ENCODE results near the gene C1QBP. TPM values are rescaled to one million over a fixed set of nuclear protein-coding genes. Genes with fewer than 3 reads are reported as not detected.

Gene C1QBP
- total RNA-seq, 4 donors from 2014 or later = 89.4 to 153 (median 119) TPM

GRCh38 chr17:5419959-5420653, 18.8 kb downstream of the C1QBP start, which contains the start of gene RPAIN:
TSS of gene RPAIN (plus strand) at chr17:5420182. CDS start at chr17:5420211, 29 bp downstream.
- TF ChIP-seq CTCF (IDR thresholded peaks at IDR 0.05) (no peak), POLR2A (IDR thresholded peaks at IDR 0.05) (no peak)
- H3K4me3 ChIP-seq (ENCODE audit: low read depth, poor library complexity, severe bottlenecking) = peak within 1 kb of the TSS; percentile 89
- intact Hi-C loops (cut with DNase I; ENCODE audit: low total_unique reads) = no loop called here
- DNase-seq (ENCODE audit: low spot score in 2 of 2) = peak; percentile 89 to 97
- WGBS, 2 donors = 0 to 1% methylated on average over 27 to 41 of the region's 41 CpGs

- intact Hi-C loops (cut with DNase I; ENCODE audit: low total_unique reads) = no loop called here
- TF ChIP-seq CTCF (IDR thresholded peaks at IDR 0.05) = no peak
- no peak for TF ChIP-seq POLR2A (IDR thresholded peaks at IDR 0.05)
- H3K4me3 ChIP-seq (ENCODE audit: low read depth, poor library complexity, severe bottlenecking) = peak within 1 kb of the TSS; percentile 89
- peak; percentile 95 to 98 for DNase-seq (ENCODE audit: low spot score in 2 of 2)
- WGBS, 2 donors = 0% methylated on average over 27 to 42 of the region's 49 CpGs
Measured at GRCh38 chr17:5419356-5419958, 19.5 kb downstream of the C1QBP start, which contains the start of gene NUP88. TSS of gene NUP88 (minus strand) at chr17:5419662. CDS start at chr17:5419650, 12 bp downstream.

- intact Hi-C loops (cut with DNase I; ENCODE audit: low total_unique reads) = no loop called here
- peak; percentile 38 to 86 for DNase-seq (ENCODE audit: low spot score in 2 of 2)
- WGBS, 2 donors = 0 to 1% methylated on average over 26 of the region's 26 CpGs
- peak overlapping the region; percentile 89 for H3K4me3 ChIP-seq (ENCODE audit: low read depth, poor library complexity, severe bottlenecking)
- TF ChIP-seq POLR2A (IDR thresholded peaks at IDR 0.05) (no peak), CTCF (IDR thresholded peaks at IDR 0.05) (no peak)
Measured at GRCh38 chr17:5418858-5419355, 20.0 kb downstream of the C1QBP start.

- 61 to 75% methylated on average over 2 of the region's 2 CpGs for WGBS, 2 donors
- DNase-seq (ENCODE audit: low spot score in 2 of 2) = no peak
- intact Hi-C loops (cut with DNase I; ENCODE audit: low total_unique reads) = no loop called here
- H3K4me3 ChIP-seq (ENCODE audit: low read depth, poor library complexity, severe bottlenecking) = no peak overlapping the region
- TF ChIP-seq CTCF (IDR thresholded peaks at IDR 0.05) (no peak), POLR2A (IDR thresholded peaks at IDR 0.05) (no peak)
Measured at GRCh38 chr17:5416901-5417300, 22.1 kb downstream of the C1QBP start.

GRCh38 chr17:5413682-5414081, 25.3 kb downstream of the C1QBP start:
- intact Hi-C loops (cut with DNase I; ENCODE audit: low total_unique reads) = no loop called here
- DNase-seq (ENCODE audit: low spot score in 2 of 2) = no peak
- 28 to 34% methylated on average over 4 of the region's 4 CpGs for WGBS, 2 donors
- no peak overlapping the region for H3K4me3 ChIP-seq (ENCODE audit: low read depth, poor library complexity, severe bottlenecking)
- TF ChIP-seq POLR2A (IDR thresholded peaks at IDR 0.05) (no peak), CTCF (IDR thresholded peaks at IDR 0.05) (no peak)
